Gastroesophageal sphincter (tissue), 3 donors: ENCODE data around the gene BLOC1S5.

ENCODE experiments used
- POLR2A ChIP-seq, 2 donors: fragments of 450-650 bp; IDR thresholded peaks; one replicate each; pipeline ENCODE4 v1.6.1; 2017; ENCODE audit warnings: antibody characterized with exemption in 2 of 2, mild to moderate bottlenecking in 2 of 2, moderate library complexity in 1 of 2
- POLR2AphosphoS5 ChIP-seq: sonication (generic); formaldehyde crosslinking; IDR thresholded peaks from one replicate; pipeline ENCODE4 v1.6.1; 2017; ENCODE audit warnings: antibody characterized with exemption
- TF ChIP-seq, protein P1 (sequence below), 4 experiments: fragments of 200-600 bp in 2 of 4; fragments of 450-650 bp in 2 of 4; sonication (generic) in 1 of 4; IDR thresholded peaks; one replicate each; pipeline ENCODE4 v1.5.1; 2017 to 2019; ENCODE audit warnings: antibody characterized with exemption in 4 of 4, mild to moderate bottlenecking in 2 of 4, moderate library complexity in 2 of 4

- TF ChIP-seq, protein P1, sequence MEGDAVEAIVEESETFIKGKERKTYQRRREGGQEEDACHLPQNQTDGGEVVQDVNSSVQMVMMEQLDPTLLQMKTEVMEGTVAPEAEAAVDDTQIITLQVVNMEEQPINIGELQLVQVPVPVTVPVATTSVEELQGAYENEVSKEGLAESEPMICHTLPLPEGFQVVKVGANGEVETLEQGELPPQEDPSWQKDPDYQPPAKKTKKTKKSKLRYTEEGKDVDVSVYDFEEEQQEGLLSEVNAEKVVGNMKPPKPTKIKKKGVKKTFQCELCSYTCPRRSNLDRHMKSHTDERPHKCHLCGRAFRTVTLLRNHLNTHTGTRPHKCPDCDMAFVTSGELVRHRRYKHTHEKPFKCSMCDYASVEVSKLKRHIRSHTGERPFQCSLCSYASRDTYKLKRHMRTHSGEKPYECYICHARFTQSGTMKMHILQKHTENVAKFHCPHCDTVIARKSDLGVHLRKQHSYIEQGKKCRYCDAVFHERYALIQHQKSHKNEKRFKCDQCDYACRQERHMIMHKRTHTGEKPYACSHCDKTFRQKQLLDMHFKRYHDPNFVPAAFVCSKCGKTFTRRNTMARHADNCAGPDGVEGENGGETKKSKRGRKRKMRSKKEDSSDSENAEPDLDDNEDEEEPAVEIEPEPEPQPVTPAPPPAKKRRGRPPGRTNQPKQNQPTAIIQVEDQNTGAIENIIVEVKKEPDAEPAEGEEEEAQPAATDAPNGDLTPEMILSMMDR (IDR thresholded peaks at IDR 0.05) = no peak
- TF ChIP-seq POLR2A (IDR thresholded peaks at IDR 0.05) (no peak), POLR2AphosphoS5 (no peak)
These were observed 1.3 kb upstream of the BLOC1S5 start for GRCh38 chr6:8065519-8065911.
